ENCODE measurements around the gene LIMS1. TPM values are rescaled to one million over a fixed set of nuclear protein-coding genes. Genes with fewer than 3 reads are reported as not detected.
A peak's percentile ranks its signal among the peaks of the same experiment; 100 is the strongest.

The LIMS1 gene
- total and polyA plus RNA-seq, 2 donors (not counting 1 experiment from before 2014, with no cell fraction given): 14.0 to 22.1 TPM

DNA sequence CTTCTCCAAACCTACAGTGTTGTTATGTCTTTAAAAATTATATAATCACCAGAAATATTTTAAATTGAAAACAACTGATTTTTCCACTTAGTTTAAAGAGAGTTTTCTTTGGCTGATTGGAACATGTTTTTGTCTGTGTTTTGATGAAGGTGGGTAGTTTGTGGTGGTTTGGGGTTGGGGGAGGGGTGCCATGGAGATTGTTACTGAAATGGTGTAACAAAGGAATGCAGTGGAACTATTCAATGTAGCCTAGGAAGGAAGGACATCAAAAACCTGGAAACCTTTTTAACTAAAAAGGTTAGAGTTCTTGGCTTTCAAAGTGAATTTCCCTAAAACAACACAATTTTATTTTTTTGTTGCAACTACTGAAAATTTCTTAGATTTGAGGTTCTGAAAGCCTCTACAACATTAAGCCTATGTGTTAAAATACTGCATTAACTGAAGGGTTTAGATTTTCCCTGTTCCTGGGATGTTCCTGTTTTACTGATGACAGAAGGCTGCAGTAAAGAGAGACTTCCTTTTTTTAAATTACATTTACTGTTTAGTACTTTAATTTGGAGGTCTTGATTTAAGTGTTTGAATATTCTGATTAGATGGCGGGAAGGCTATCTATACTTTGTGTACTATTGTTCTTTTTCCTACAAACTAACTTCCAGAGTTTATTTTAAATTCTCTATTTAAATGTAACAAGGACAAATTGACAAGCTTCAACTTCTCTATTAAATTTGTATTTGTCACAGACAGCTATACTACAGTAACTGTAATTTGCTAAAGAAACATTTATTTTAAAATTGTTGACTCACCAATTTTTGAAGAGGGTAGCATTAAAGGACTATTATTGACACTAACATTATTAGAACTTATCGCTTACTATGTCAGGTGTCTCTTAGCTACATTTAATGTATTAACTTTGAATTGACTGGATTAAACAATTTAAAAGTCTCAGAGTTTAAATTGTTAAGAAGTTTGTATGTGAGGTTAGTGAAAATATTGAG lies 87.7 kb downstream of the LIMS1 start:
- Mint-ChIP-seq H3K9me3 (ENCODE audit: insufficient read depth) (no peaks in the 10 kb centered on the region), H3K27ac (no peak overlapping the region), H3K4me1 (peaks cover 48% of the 10 kb centered on the region), H3K4me3 (peak overlapping the region; percentile 77), H3K27me3 (no peaks in the 10 kb centered on the region)
- intact Hi-C loops (cut with micrococcal nuclease): loop anchor here (1.0 kb wide), 3 partner anchors 9 to 14 kb away; no protein-coding TSS in a partner anchor
- ChIA-PET CTCF (interaction anchor here (1.2 to 15.4 kb wide), 6 partner anchors 8 to 38 kb away, joined by 4 to 290 read pairs (median 10); no protein-coding TSS in a partner anchor), POLR2A (interaction anchor here (0.7 to 2.4 kb wide), 2 partner anchors 10 to 13 kb away, joined by 3 to 10 read pairs; no protein-coding TSS in a partner anchor)
- H3K9me3 ChIP-seq (ENCODE audit: control extremely low read depth in 1 of 3, control insufficient read depth in 2 of 3, insufficient read depth in 1 of 3, low read length in 2 of 3): no peaks in the 10 kb centered on the region
- ATAC-seq (ENCODE audit: low read depth) (no peak), DNase-seq (no peak)
- peak overlapping the region in 1 of 2 donors; percentile 69 for H3K27ac ChIP-seq (ENCODE audit: low read length in 2 of 2)
- WGBS (ENCODE audit: insufficient coverage): no CpG with 5 or more reads among the region's 2 CpGs
- H3K4me2 ChIP-seq (replicated peaks; ENCODE audit: low read depth, low read length, poor library complexity, severe bottlenecking): peak overlapping the region; percentile 69
- TF ChIP-seq, protein P1, sequence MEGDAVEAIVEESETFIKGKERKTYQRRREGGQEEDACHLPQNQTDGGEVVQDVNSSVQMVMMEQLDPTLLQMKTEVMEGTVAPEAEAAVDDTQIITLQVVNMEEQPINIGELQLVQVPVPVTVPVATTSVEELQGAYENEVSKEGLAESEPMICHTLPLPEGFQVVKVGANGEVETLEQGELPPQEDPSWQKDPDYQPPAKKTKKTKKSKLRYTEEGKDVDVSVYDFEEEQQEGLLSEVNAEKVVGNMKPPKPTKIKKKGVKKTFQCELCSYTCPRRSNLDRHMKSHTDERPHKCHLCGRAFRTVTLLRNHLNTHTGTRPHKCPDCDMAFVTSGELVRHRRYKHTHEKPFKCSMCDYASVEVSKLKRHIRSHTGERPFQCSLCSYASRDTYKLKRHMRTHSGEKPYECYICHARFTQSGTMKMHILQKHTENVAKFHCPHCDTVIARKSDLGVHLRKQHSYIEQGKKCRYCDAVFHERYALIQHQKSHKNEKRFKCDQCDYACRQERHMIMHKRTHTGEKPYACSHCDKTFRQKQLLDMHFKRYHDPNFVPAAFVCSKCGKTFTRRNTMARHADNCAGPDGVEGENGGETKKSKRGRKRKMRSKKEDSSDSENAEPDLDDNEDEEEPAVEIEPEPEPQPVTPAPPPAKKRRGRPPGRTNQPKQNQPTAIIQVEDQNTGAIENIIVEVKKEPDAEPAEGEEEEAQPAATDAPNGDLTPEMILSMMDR (IDR thresholded peaks at IDR 0.05): no peak
- TF ChIP-seq EZH2 (IDR thresholded peaks at IDR 0.05; ENCODE audit: borderline replicate concordance, insufficient read depth, low read depth, low read length, poor library complexity, severe bottlenecking): no peak
- H4K20me1 ChIP-seq (ENCODE audit: control insufficient read depth, insufficient read depth, low read length, poor library complexity, severe bottlenecking): no peaks in the 10 kb centered on the region
- H2AFZ ChIP-seq (ENCODE audit: insufficient read depth, low read depth, low read length, poor library complexity, severe bottlenecking): no peak overlapping the region
- peak overlapping the region; percentile 49 for H3K9ac ChIP-seq (ENCODE audit: low read length)
- peaks cover 45 to 48% of the 10 kb centered on the region in 2 donors for H3K4me1 ChIP-seq (ENCODE audit: control insufficient read depth in 2 of 2, insufficient read depth in 2 of 2, low read length in 2 of 2)
- H3K79me2 ChIP-seq (ENCODE audit: control insufficient read depth, insufficient read depth, low read length): peaks cover 41% of the 10 kb centered on the region
- no peaks in the 10 kb centered on the region for H3K36me3 ChIP-seq (replicated peaks in 1 of 2; ENCODE audit: control extremely low read depth in 1 of 2, control insufficient read depth in 1 of 2, extremely low read depth in 1 of 2, insufficient read depth in 2 of 2, low read length in 1 of 2)
- no peaks in the 10 kb centered on the region for H3K27me3 ChIP-seq (replicated peaks in 1 of 4; ENCODE audit: control extremely low read depth in 1 of 4, control insufficient read depth in 3 of 4, insufficient read depth in 4 of 4, low read length in 3 of 4)
- peak overlapping the region in 2 of 5 experiments; percentile 46 to 72 for H3K4me3 ChIP-seq (ENCODE audit: control extremely low read depth in 1 of 5, extremely low read depth in 1 of 5, insufficient read depth in 1 of 5, low read depth in 2 of 5, low read length in 4 of 5)

Data from B cell (primary cell).